A549 treated with RU486 at 1 μM for 4 hours (cell line): ENCODE measurements around the gene WWC2. TPM values are rescaled to one million over a fixed set of nuclear protein-coding genes. Genes with fewer than 3 reads are reported as not detected.

Experiments
- total RNA-seq: library from RNA; stranded (reverse); fragments of 200-300 nt; extraction: Qiagen RNA extraction; gene quantifications from 5 replicates; pipeline ENCODE4 v1.2.3, GENCODE V29; 2022; ENCODE audit warnings: low read depth

Gene WWC2
- 11.7 to 17.0 TPM (median 15.7 TPM) in 5 replicates for total RNA-seq

GRCh38 chr4:183098723-183099536 lies at the start of gene WWC2:
WWC2 (plus strand) TSS chr4:183099257; CDS start chr4:183099492, 235 bp downstream.

GRCh38 chr4:183320211-183321059 lies 221.4 kb downstream of the WWC2 start, which contains the start of gene CLDN22:
CLDN22 (minus strand) TSS chr4:183320276; CDS start chr4:183320218, 58 bp downstream.

GRCh38 chr4:183322326-183322725 lies 223.3 kb downstream of the WWC2 start, which contains the start of gene CLDN24:
CLDN24 (minus strand) TSS chr4:183322426; CDS start chr4:183322426, 0 bp downstream.

Other genes starting within 250 kb of the WWC2 start
- 70.9 to 80.2 TPM (median 75.6 TPM) in 5 replicates for gene DCTD, start 181.9 kb upstream of the WWC2 start, total RNA-seq
- gene CLDN22, start 221.0 kb downstream of the WWC2 start, total RNA-seq: not detected in 5 replicates
- not detected in 5 replicates for gene CLDN24, start 223.2 kb downstream of the WWC2 start, total RNA-seq